Endothelial cell of umbilical vein (primary cell): ENCODE measurements around the gene MAB21L2. TPM values are rescaled to one million over a fixed set of nuclear protein-coding genes. Genes with fewer than 3 reads are reported as not detected.

ENCODE experiments used
- BruUV-seq: library from RNA; stranded (reverse); fragments of 400-500 nt; replicated peaks from 2 replicates; lab custom pipeline; 2021; lab: Mats Ljungman, UMichigan
- CTCF ChIA-PET: fragments of 300-600, 350-600 bp; sonication (Branson Sonifier 250); formaldehyde crosslinking; loops from one replicate; lab custom pipeline; 2021; ENCODE audit warnings: antibody characterized with exemption, inconsistent platforms; lab: Charles Lee
- POLR2A ChIA-PET: fragments of 300-600, 350-600 bp; sonication (Branson Sonifier 250); formaldehyde crosslinking; loops from one replicate; lab custom pipeline; 2021; ENCODE audit warnings: antibody characterized with exemption, inconsistent platforms; lab: Charles Lee
- DNase-seq: peaks from one replicate; pipeline ENCODE4 v3.0.0-alpha.2; 2011; ENCODE audit warnings: low read depth, low spot score
- FAIRE-seq: peaks from 2 replicates; lab custom pipeline; 2011; peaks lifted over from hg19 to GRCh38; lab: Jason Lieb, UNC
- H2AFZ ChIP-seq: 2 replicates; pipeline ENCODE4 v1.6.0; 2012; ENCODE audit warnings: low read depth, low read length, control low read depth, inconsistent platforms
- H3K27ac ChIP-seq: 2 replicates; pipeline ENCODE4 v1.5.1; 2011; ENCODE audit warnings: low read depth, mild to moderate bottlenecking, control low read depth, low read length, moderate library complexity; ENCODE audit not compliant: insufficient read depth
- H3K27me3 ChIP-seq, 2 experiments: 2 replicates each; pipeline versions ENCODE4 v1.6.0 to v1.6.1; 2011; ENCODE audit warnings: low read length in 2 of 2, mixed read lengths in 1 of 2; ENCODE audit not compliant: control insufficient read depth in 2 of 2, insufficient read depth in 2 of 2
- H3K36me3 ChIP-seq, 2 experiments: 2 replicates in 1 of 2; 3 replicates in 1 of 2; pipeline ENCODE4 v1.5.1; 2011; ENCODE audit warnings: low read length in 2 of 2, mild to moderate bottlenecking in 1 of 2, moderate library complexity in 1 of 2; ENCODE audit not compliant: control insufficient read depth in 2 of 2, insufficient read depth in 2 of 2; ENCODE audit errors: extremely low read depth in 1 of 2
- H3K4me1 ChIP-seq: 3 replicates; pipeline ENCODE4 v1.5.1; 2011; ENCODE audit warnings: mild to moderate bottlenecking, low read length; ENCODE audit not compliant: control insufficient read depth, insufficient read depth; ENCODE audit errors: extremely low read depth
- H3K4me2 ChIP-seq: 2 replicates; pipeline ENCODE4 v1.6.1; 2011; ENCODE audit warnings: low read length, control low read depth, mixed read lengths; ENCODE audit not compliant: insufficient read depth
- H3K4me3 ChIP-seq, 3 experiments: fragments of 200-600 bp in 1 of 3; sonication (generic), shearing (Covaris generic) in 1 of 3; replicated peaks in 1 of 3; 2 replicates each; pipeline ENCODE4 v1.5.1; 2011 to 2016; ENCODE audit warnings: control low read depth in 3 of 3, low read length in 3 of 3, mild to moderate bottlenecking in 2 of 3, inconsistent platforms in 1 of 3, low read depth in 1 of 3, moderate library complexity in 1 of 3; ENCODE audit not compliant: insufficient read depth in 1 of 3
- H3K79me2 ChIP-seq: 2 replicates; pipeline ENCODE4 v1.6.0; 2012; ENCODE audit warnings: low read length, inconsistent platforms; ENCODE audit not compliant: control insufficient read depth, insufficient read depth
- H3K9ac ChIP-seq: replicated peaks from 2 replicates; pipeline ENCODE3; 2011; ENCODE audit warnings: low read length, control low read depth; ENCODE audit not compliant: insufficient read depth; ENCODE audit errors: extremely low read depth
- H3K9me1 ChIP-seq: replicated peaks from 3 replicates; pipeline ENCODE4 v1.6.0; 2011; ENCODE audit warnings: mild to moderate bottlenecking, low read length; ENCODE audit not compliant: control insufficient read depth, insufficient read depth; ENCODE audit errors: extremely low read depth
- H3K9me3 ChIP-seq: replicated peaks from 2 replicates; pipeline ENCODE4 v1.5.1; 2012; ENCODE audit warnings: low read length, inconsistent platforms; ENCODE audit not compliant: control insufficient read depth, insufficient read depth
- H4K20me1 ChIP-seq: replicated peaks from 2 replicates; pipeline ENCODE3; 2011; ENCODE audit warnings: mild to moderate bottlenecking, low read length; ENCODE audit not compliant: control insufficient read depth, insufficient read depth; ENCODE audit errors: extremely low read depth
- EZH2 ChIP-seq: IDR thresholded peaks from 2 replicates; pipeline ENCODE4 v1.6.1; 2012; ENCODE audit warnings: borderline replicate concordance, low read depth, mild to moderate bottlenecking, moderate library complexity, low read length, inconsistent platforms; ENCODE audit not compliant: severe bottlenecking
- MYC ChIP-seq: IDR thresholded peaks from one replicate; pipeline ENCODE4 v1.6.1; 2011; ENCODE audit warnings: mild to moderate bottlenecking, low read depth, low read length
- POLR2AphosphoS5 ChIP-seq: IDR thresholded peaks from 2 replicates; pipeline ENCODE4 v1.6.1; 2012; ENCODE audit warnings: low read depth, mild to moderate bottlenecking, control low read depth, low read length, moderate library complexity; ENCODE audit not compliant: insufficient read depth
- dilution Hi-C: fragments of 300-500 bp; cut with MboI; formaldehyde crosslinking; loops from one replicate; pipeline ENCODE4 v1.15.0; 2019; ENCODE audit warnings: low sequenced_read_pairs; ENCODE audit not compliant: extremely low pct_ligation_motif_present
- intact Hi-C: fragments of 100-400 bp; cut with micrococcal nuclease; formaldehyde crosslinking; loops from one replicate; pipeline ENCODE4 v1.10.0; 2022
- polyA plus RNA-seq, 4 experiments: library from polyadenylated mRNA; depleted of rRNA in 3 of 4; stranded (reverse) in 3 of 4; unstranded in 1 of 4; fragments of >200 nt; gene quantifications; 2 replicates each; pipeline versions ENCODE4 v1.2.1 to v1.2.3, GENCODE V29; 2011 to 2012; ENCODE audit warnings: missing spikeins in 1 of 4
- total RNA-seq: library from RNA; stranded (reverse); gene quantifications from 2 replicates; pipeline ENCODE4 v1.2.3, GENCODE V29; 2021
- TF ChIP-seq, protein P1 (sequence below), 2 donors: IDR thresholded peaks; 1 replicate in 1 of 2; 2 replicates in 1 of 2; pipeline ENCODE4 v1.5.1; 2011; ENCODE audit warnings: low read length in 2 of 2, mild to moderate bottlenecking in 2 of 2, moderate library complexity in 2 of 2, control low read depth in 1 of 2, inconsistent platforms in 1 of 2, low read depth in 1 of 2; ENCODE audit not compliant: insufficient read depth in 1 of 2; ENCODE audit errors: extremely low read depth in 1 of 2

Gene MAB21L2
- total and polyA plus RNA-seq, 2 donors (not counting 3 experiments of a cell fraction or from before 2014, with no cell fraction given), result not detected

DNA sequence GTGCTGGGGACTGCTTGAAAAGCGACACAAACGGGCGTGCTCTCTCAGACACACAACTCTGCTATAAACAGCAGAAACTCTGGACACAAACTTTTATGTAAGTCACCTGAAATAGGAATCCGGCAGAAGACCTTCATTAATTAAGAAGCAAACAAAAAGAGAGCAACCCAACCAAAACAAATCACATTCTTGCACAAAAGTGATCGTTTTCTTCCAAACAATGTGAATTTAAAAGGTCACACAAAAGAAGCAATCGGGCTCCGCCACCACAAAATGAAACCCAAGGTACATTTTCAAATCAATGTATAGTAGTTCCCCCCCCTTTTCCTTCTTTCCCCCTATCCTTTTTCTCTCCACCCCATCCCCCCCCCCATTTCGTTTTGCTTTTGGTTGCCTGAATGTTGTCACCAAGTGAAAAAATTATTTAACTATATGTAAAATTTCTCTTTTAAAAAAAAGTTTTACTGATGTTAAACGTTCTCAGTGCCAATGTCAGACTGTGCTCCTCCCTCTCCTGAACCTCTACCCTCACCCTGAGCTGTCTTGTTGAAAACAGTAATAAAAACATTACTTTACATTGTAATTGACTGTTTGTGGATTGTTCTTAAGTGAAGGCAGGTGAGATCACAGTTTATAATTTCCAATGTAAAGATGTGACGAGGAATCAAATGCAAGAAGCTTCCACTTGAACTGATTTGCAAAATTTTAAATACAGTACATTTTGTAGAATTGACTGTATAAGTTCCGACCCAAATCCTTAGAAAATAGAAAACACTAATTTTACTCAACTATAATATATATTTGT, 2.4 kb downstream of the MAB21L2 start:
- ChIA-PET POLR2A (no interaction called here), CTCF (interaction anchor here (0.5 to 1.9 kb wide), 4 partner anchors 9 to 283 kb away, joined by 3 to 6 read pairs (median 4); no protein-coding TSS in a partner anchor)
- FAIRE-seq (no peak), DNase-seq (no peak)
- Histone ChIP-seq H3K36me3 (no peaks in the 10 kb centered on the region), H3K27me3 (no peaks in the 10 kb centered on the region), H3K79me2 (no peaks in the 10 kb centered on the region), H3K4me1 (no peaks in the 10 kb centered on the region), H3K4me3 (no peak overlapping the region), H3K9me3 (no peaks in the 10 kb centered on the region), H3K9ac (no peak overlapping the region), H4K20me1 (no peaks in the 10 kb centered on the region), H3K9me1 (no peaks in the 10 kb centered on the region), H3K4me2 (no peak overlapping the region), H2AFZ (no peak overlapping the region), H3K27ac (no peak overlapping the region)
- no peak for TF ChIP-seq MYC
- TF ChIP-seq, protein P1, sequence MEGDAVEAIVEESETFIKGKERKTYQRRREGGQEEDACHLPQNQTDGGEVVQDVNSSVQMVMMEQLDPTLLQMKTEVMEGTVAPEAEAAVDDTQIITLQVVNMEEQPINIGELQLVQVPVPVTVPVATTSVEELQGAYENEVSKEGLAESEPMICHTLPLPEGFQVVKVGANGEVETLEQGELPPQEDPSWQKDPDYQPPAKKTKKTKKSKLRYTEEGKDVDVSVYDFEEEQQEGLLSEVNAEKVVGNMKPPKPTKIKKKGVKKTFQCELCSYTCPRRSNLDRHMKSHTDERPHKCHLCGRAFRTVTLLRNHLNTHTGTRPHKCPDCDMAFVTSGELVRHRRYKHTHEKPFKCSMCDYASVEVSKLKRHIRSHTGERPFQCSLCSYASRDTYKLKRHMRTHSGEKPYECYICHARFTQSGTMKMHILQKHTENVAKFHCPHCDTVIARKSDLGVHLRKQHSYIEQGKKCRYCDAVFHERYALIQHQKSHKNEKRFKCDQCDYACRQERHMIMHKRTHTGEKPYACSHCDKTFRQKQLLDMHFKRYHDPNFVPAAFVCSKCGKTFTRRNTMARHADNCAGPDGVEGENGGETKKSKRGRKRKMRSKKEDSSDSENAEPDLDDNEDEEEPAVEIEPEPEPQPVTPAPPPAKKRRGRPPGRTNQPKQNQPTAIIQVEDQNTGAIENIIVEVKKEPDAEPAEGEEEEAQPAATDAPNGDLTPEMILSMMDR (IDR thresholded peaks at IDR 0.05; ENCODE audit: extremely low read depth in 1 of 2, insufficient read depth in 1 of 2, low read depth in 1 of 2, low read length in 2 of 2), result no peak
- no peak for TF ChIP-seq POLR2AphosphoS5
- BruUV-seq, result no TSS peak
- dilution Hi-C loops (no loop called here), intact Hi-C loops (loop anchor here (5.0 kb wide), 2 partner anchors 277 to 587 kb away; no protein-coding TSS in a partner anchor)

DNA sequence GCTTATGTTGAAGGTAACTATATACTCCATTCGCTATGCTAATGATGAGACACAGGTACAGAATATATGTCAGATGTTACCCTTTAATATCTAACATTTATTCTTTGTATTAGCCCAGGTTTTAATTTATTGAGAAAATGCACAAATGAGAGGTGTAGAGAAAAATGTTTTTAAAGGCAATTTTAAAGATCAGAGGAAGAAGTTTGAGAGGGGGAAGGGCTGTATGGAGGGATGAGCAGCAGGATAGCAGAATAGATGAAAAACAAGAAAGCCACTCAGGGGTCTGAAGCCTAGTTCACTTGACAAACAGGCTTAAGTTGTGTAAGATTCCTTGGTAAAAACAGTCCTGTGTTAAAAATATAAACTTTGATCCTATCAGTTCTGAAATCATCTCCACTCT, 3.7 kb downstream of the MAB21L2 start:
- H3K9me3 ChIP-seq, result no peaks in the 10 kb centered on the region
- no peak overlapping the region for H3K9ac ChIP-seq
- H3K4me1 ChIP-seq, result no peaks in the 10 kb centered on the region
- dilution Hi-C loops, result no loop called here
- CTCF ChIA-PET, result interaction anchor here (1.2 kb wide), 1 partner anchor 8 kb away, joined by 4 read pairs; no protein-coding TSS in a partner anchor
- FAIRE-seq, result no peak
- H3K79me2 ChIP-seq, result no peaks in the 10 kb centered on the region
- H3K36me3 ChIP-seq, result no peaks in the 10 kb centered on the region
- H4K20me1 ChIP-seq, result no peaks in the 10 kb centered on the region
- BruUV-seq, result no TSS peak
- intact Hi-C loops, result no loop called here
- POLR2A ChIA-PET, result no interaction called here
- no peak overlapping the region for H3K4me2 ChIP-seq
- no peak for DNase-seq
- H2AFZ ChIP-seq, result no peak overlapping the region
- H3K27me3 ChIP-seq, result no peaks in the 10 kb centered on the region
- H3K9me1 ChIP-seq, result no peaks in the 10 kb centered on the region
- TF ChIP-seq POLR2AphosphoS5 (no peak), EZH2 (no peak)
- TF ChIP-seq, protein P1 (IDR thresholded peaks at IDR 0.05; ENCODE audit: extremely low read depth in 1 of 2, insufficient read depth in 1 of 2, low read depth in 1 of 2, low read length in 2 of 2), result no peak
- H3K27ac ChIP-seq, result no peak overlapping the region
- no peak overlapping the region for H3K4me3 ChIP-seq
